Testis (tissue), 2 donors: ENCODE data around the gene FCN3.

Source experiments
- POLR2A ChIP-seq: fragments of 450-650 bp; IDR thresholded peaks from one replicate; pipeline ENCODE4 v1.6.1; 2017; ENCODE audit warnings: antibody characterized with exemption, mild to moderate bottlenecking, moderate library complexity
- TF ChIP-seq, protein P1 (sequence below), 3 experiments: fragments of 450-650 bp in 2 of 3; fragments of 200-600 bp in 1 of 3; sonication (generic) in 1 of 3; IDR thresholded peaks; one replicate each; pipeline ENCODE4 v1.5.1; 2016 to 2019; ENCODE audit warnings: antibody characterized with exemption in 3 of 3, mild to moderate bottlenecking in 2 of 3, moderate library complexity in 1 of 3

DNA sequence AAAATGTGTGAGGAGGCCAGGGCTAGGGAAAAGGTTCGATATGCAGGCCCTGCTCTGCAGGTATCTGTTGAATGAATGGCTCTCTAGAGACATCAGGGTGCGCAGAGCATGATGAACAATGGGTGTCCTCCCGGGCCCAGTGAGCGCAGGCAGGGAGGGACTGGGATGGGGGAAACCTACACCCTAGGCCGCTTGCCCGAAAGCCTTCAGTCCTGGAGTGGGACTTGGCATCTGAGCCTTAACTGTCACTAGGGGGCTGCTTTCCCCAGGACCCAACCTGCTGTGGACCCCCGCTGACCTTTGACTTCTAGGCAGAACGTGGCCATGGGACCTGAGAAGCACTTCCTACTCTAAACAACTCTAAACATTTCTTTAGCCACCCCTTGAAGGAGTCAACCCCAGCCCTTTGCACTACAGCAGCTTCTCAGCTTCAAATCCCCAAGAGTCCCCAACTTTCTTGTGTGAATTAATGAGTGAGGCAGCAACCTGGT, 7.4 kb downstream of the FCN3 start:
- TF ChIP-seq, protein P1, sequence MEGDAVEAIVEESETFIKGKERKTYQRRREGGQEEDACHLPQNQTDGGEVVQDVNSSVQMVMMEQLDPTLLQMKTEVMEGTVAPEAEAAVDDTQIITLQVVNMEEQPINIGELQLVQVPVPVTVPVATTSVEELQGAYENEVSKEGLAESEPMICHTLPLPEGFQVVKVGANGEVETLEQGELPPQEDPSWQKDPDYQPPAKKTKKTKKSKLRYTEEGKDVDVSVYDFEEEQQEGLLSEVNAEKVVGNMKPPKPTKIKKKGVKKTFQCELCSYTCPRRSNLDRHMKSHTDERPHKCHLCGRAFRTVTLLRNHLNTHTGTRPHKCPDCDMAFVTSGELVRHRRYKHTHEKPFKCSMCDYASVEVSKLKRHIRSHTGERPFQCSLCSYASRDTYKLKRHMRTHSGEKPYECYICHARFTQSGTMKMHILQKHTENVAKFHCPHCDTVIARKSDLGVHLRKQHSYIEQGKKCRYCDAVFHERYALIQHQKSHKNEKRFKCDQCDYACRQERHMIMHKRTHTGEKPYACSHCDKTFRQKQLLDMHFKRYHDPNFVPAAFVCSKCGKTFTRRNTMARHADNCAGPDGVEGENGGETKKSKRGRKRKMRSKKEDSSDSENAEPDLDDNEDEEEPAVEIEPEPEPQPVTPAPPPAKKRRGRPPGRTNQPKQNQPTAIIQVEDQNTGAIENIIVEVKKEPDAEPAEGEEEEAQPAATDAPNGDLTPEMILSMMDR (IDR thresholded peaks at IDR 0.05) = no peak
- TF ChIP-seq POLR2A = no peak
